ENCODE data around the gene TENM3. TPM values are rescaled to one million over a fixed set of nuclear protein-coding genes. Genes with fewer than 3 reads are reported as not detected.

The TENM3 gene
- total and polyA plus RNA-seq, 2 of the 8 experiments (the other 6 are each of a cell fraction or from before 2014, with no cell fraction given), result 36.9 to 69.3 TPM

GRCh38 chr4:182206266-182206665 lies 36.9 kb upstream of the TENM3 start:
- H3K23me2 ChIP-seq (ENCODE audit: low read depth, low read length), result no peaks in the 10 kb centered on the region
- H2BK5ac ChIP-seq (ENCODE audit: low read depth, low read length), result no peak overlapping the region
- no peaks in the 10 kb centered on the region; the same call in 1 of the 2 replicates for H3K79me1 ChIP-seq (ENCODE audit: low read depth, low read length)
- CTCF ChIA-PET (ENCODE audit: partially characterized antibody), result no interaction called here
- H3K18ac ChIP-seq (ENCODE audit: extremely low read depth, low read length), result no peak overlapping the region
- no peak overlapping the region for H3K56ac ChIP-seq (replicated peaks; ENCODE audit: insufficient read length, low read depth, low read length)
- H3K14ac ChIP-seq (ENCODE audit: insufficient read length), result no peak overlapping the region
- H4K5ac ChIP-seq (ENCODE audit: insufficient read length, low read depth, low read length), result no peak overlapping the region
- peaks cover 0 to 5% of the 10 kb centered on the region in 2 experiments; a peak in 1 of 4 replicates for H3K79me2 ChIP-seq (ENCODE audit: control insufficient read depth in 1 of 2, insufficient read depth in 2 of 2, low read length in 2 of 2)
- no peak overlapping the region for H2BK20ac ChIP-seq (ENCODE audit: low read length)
- H3K36me3 ChIP-seq (ENCODE audit: control insufficient read depth in 2 of 4, insufficient read depth in 4 of 4, low read length in 3 of 4), result no peaks in the 10 kb centered on the region
- WGBS, 2 experiments (ENCODE audit: extremely low coverage in 1 of 2, insufficient coverage in 1 of 2, insufficient read length in 1 of 2, insufficient replicate concordance in 2 of 2, low coverage in 1 of 2, low lambda C conversion rate in 2 of 2, missing lambda C conversion rate in 1 of 2), result 78% methylated on average over 5 of the region's 5 CpGs; no CpG with 5 or more reads in 1 of the 2 experiments
- TF ChIP-seq HDAC6 (IDR thresholded peaks at IDR 0.05; ENCODE audit: low read depth, low read length), result no peak
- TF ChIP-seq CTBP2 (IDR thresholded peaks at IDR 0.05; ENCODE audit: borderline replicate concordance, insufficient read depth, insufficient read length, low read length), result no peak
- TF ChIP-seq SP2 (IDR thresholded peaks at IDR 0.05; ENCODE audit: low read length), result no peak
- TF ChIP-seq POLR2AphosphoS5 (IDR thresholded peaks at IDR 0.05; ENCODE audit: low read depth, low read length), result no peak
- TF ChIP-seq CTCF (IDR thresholded peaks at IDR 0.05; ENCODE audit: control extremely low read depth in 1 of 3, insufficient read depth in 1 of 3, low read depth in 1 of 3, low read length in 3 of 3), result no peak
- no peak for TF ChIP-seq CHD1 (IDR thresholded peaks at IDR 0.05; ENCODE audit: low read depth, low read length)
- TF ChIP-seq KDM5A (IDR thresholded peaks at IDR 0.05; ENCODE audit: low read length), result no peak
- H2AFZ ChIP-seq (ENCODE audit: low read length), result no peak overlapping the region
- H4K8ac ChIP-seq (ENCODE audit: extremely low read depth, insufficient read depth, low read length), result no peak overlapping the region
- peaks cover 0 to 2% of the 10 kb centered on the region in 2 experiments for H4K20me1 ChIP-seq (replicated peaks in 1 of 2; ENCODE audit: control insufficient read depth in 1 of 2, insufficient read depth in 2 of 2, low read length in 2 of 2)
- no peak overlapping the region for H2AK5ac ChIP-seq (ENCODE audit: low read depth, low read length)
- peaks cover 0 to 14% (median 11%) of the 10 kb centered on the region in 4 experiments; a peak in 6 of 7 replicates for H3K4me1 ChIP-seq (replicated peaks in 1 of 4; ENCODE audit: control insufficient read depth in 3 of 4, insufficient read depth in 4 of 4, low read length in 3 of 4)
- no peaks in the 10 kb centered on the region for H3K27me3 ChIP-seq (replicated peaks in 1 of 4; ENCODE audit: control insufficient read depth in 3 of 4, extremely low read depth in 1 of 4, insufficient read depth in 3 of 4, low read length in 3 of 4)
- no peak overlapping the region for H2BK12ac ChIP-seq (ENCODE audit: low read depth, low read length)
- H3K23ac ChIP-seq (ENCODE audit: insufficient read length), result no peak overlapping the region
- H3K27ac ChIP-seq (ENCODE audit: low read depth, low read length), result no peak overlapping the region
- DNase-seq (ENCODE audit: low read depth in 1 of 2, low spot score in 2 of 2) (no peak), FAIRE-seq (no peak)
- H3K9me3 ChIP-seq (ENCODE audit: insufficient read depth in 2 of 2, low read depth in 1 of 2, low read length in 1 of 2), result no peaks in the 10 kb centered on the region
- H4K91ac ChIP-seq (replicated peaks; ENCODE audit: insufficient read length, low read length), result no peak overlapping the region
- H2BK15ac ChIP-seq (ENCODE audit: low read length), result no peak overlapping the region
- H3K4me3 ChIP-seq (ENCODE audit: extremely low read depth in 1 of 4, insufficient read depth in 2 of 4, low read depth in 3 of 4, low read length in 4 of 4), result no peak overlapping the region
- no peak overlapping the region for H3K4ac ChIP-seq (replicated peaks; ENCODE audit: insufficient read length, low read depth, low read length)
- POLR2A ChIA-PET (ENCODE audit: partially characterized antibody), result interaction anchor here (1.0 kb wide), 1 partner anchor 181 kb away, joined by 3 read pairs; no protein-coding TSS in a partner anchor
- H3K4me2 ChIP-seq (ENCODE audit: insufficient read depth in 1 of 2, low read depth in 2 of 2, low read length in 2 of 2), result no peak overlapping the region
- no peak overlapping the region for H2BK120ac ChIP-seq (replicated peaks; ENCODE audit: low read depth, low read length)
- no peak overlapping the region for H3K9ac ChIP-seq (replicated peaks in 1 of 4; ENCODE audit: extremely low read depth in 1 of 4, low read depth in 3 of 4, low read length in 3 of 4)
